Heart left ventricle (tissue), 16 donors: ENCODE data around the gene NOL9. TPM values are rescaled to one million over a fixed set of nuclear protein-coding genes. Genes with fewer than 3 reads are reported as not detected.
"Not testable (repeated sequence)": the region's sequence is repeated elsewhere in the genome, so short reads cannot be mapped to it uniquely, and the experiment has no call there.

Source experiments
- ATAC-seq, 4 donors: fragments of 200-7000 bp; cut with Tn5 transposase; one replicate each; pipeline ENCODE4 v1.9.1; 2020 to 2022; ENCODE audit warnings: moderate library complexity in 4 of 4, mild to moderate bottlenecking in 3 of 4, moderate number of reproducible peaks in 1 of 4
- DNase-seq, 5 donors: peaks; one replicate each; pipeline ENCODE4 v3.0.0-alpha.2; 2020
- H3K27ac ChIP-seq, 12 donors: fragments of 200-600 bp; sonication (generic) in 4 of 12; one replicate each; pipeline versions ENCODE4 v1.5.0 to v1.8.0; 2016 to 2022; ENCODE audit warnings: mild to moderate bottlenecking in 2 of 12
- H3K27me3 ChIP-seq, 9 donors: fragments of 200-600 bp; sonication (generic) in 2 of 9; one replicate each; pipeline versions ENCODE4 v1.5.1 to v1.8.0; 2016 to 2022; ENCODE audit warnings: mild to moderate bottlenecking in 3 of 9
- H3K36me3 ChIP-seq, 9 donors: fragments of 200-600 bp; sonication (generic) in 2 of 9; one replicate each; pipeline versions ENCODE4 v1.5.0 to v1.8.0; 2018 to 2022; ENCODE audit warnings: mild to moderate bottlenecking in 2 of 9
- H3K4me1 ChIP-seq, 12 donors: fragments of 200-600 bp; sonication (generic) in 4 of 12; one replicate each; pipeline versions ENCODE4 v1.5.0 to v1.8.0; 2016 to 2022; ENCODE audit warnings: mild to moderate bottlenecking in 3 of 12
- H3K4me3 ChIP-seq, 12 donors: fragments of 200-600 bp; sonication (generic) in 4 of 12; one replicate each; pipeline versions ENCODE4 v1.5.0 to v1.8.0; 2017 to 2022; ENCODE audit warnings: mild to moderate bottlenecking in 9 of 12, moderate library complexity in 4 of 12
- H3K9me3 ChIP-seq, 12 donors: fragments of 200-600 bp; sonication (generic) in 4 of 12; one replicate each; pipeline versions ENCODE4 v1.5.0 to v1.8.0; 2016 to 2022; ENCODE audit warnings: mild to moderate bottlenecking in 1 of 12
- CTCF ChIP-seq, 12 donors: fragments of 200-600 bp; sonication (generic) in 4 of 12; IDR thresholded peaks; one replicate each; pipeline versions ENCODE4 v1.5.0 to v1.8.0; 2018 to 2022; ENCODE audit warnings: antibody characterized with exemption in 12 of 12, mild to moderate bottlenecking in 5 of 12
- POLR2A ChIP-seq, 2 donors: fragments of 450-650 bp; IDR thresholded peaks; one replicate each; pipeline ENCODE4 v1.6.1; 2017; ENCODE audit warnings: antibody characterized with exemption in 2 of 2, mild to moderate bottlenecking in 2 of 2, moderate library complexity in 2 of 2
- WGBS, 4 donors: extraction: QIAGEN DNeasy Blood & Tissue Kit in 2 of 4; methylation state at CpG; one replicate each; pipeline versions ENCODE4 v1.1.5 to v1.1.7; 2013 to 2018; 5-methylcytosine and 5-hydroxymethylcytosine counted together
- intact Hi-C, 10 donors: fragments of 100-400 bp; cut with DNase I; formaldehyde crosslinking; loops; one replicate each; pipeline versions ENCODE4 v1.11.1 to v1.14.2; 2022
- polyA plus RNA-seq, 2 donors: library from polyadenylated mRNA; stranded (reverse); fragments of 200-250 nt; gene quantifications; one replicate each; pipeline ENCODE4 v1.2.3, GENCODE V29; 2013
- total RNA-seq, 9 donors: library from RNA; depleted of rRNA in 2 of 9; stranded (reverse); fragments of >200 nt in 2 of 9; fragmentation: NEBNext Ultra II Directional in 3 of 9; extraction: Animal tissue kit (Norgen Biotek cat#: 25700) in 3 of 9; gene quantifications; one replicate each; pipeline versions ENCODE4 v1.1.0 to v1.2.4, GENCODE V29; 2016 to 2023
- donor health status: ischemic (EF 13 %, LVEDD 7.1; RV severe dilation, severe dysfunction).
- donor health status: healthy with polysubstance abuse.
- donor health status: DM: no; HTN: yes; CAD: no.
- donor health status: DM: no; HTN: no; CAD: no.
- donor health status: ischemic (EF 25% LVEDD 6.9; RV normal size, moderate dysfunction).
- donor health status: ischemic (EF 25% LVEDD 5.7; RV mildly dilated, moderate dysfunction).
- donor health status: healthy.
- donor health status: DM: yes; HTN: yes; CAD: no.
- donor health status: ischemic (EF 35%, LVEDD 5.7; RV mildly dilated, moderate dysfunction).
- donor health status: nonischemic (EF 11% LVEDD 7.7; RV severe dilation, severe dysfunction).
- donor health status: DM: yes; HTN: yes; CAD: no.
- donor health status: PGD.
- donor health status: ischemic (EF 29% LVEDD 5.4; RV normal size, mild dysfunction).
- donor health status: nonischemic (EF 23%, LVEDD 6.1; RV moderate dilation, normal function).

NOL9 gene
- total and polyA plus RNA-seq, 11 donors = 5.7 to 20.6 (median 15.4) TPM

- Histone ChIP-seq H3K9me3 (no peaks in the 10 kb centered on the region), H3K4me1 (peaks cover 0 to 85% (median 54%) of the 10 kb centered on the region in 12 donors), H3K36me3 (no peaks in the 10 kb centered on the region), H3K4me3 (peak overlapping the region in 11 of 12 donors; percentile 42 to 81 (median 70)), H3K27ac (peak overlapping the region in 10 of 12 donors; percentile 49 to 87 (median 78)), H3K27me3 (peaks cover 0 to 16% (median 0%) of the 10 kb centered on the region in 9 donors)
- 28 to 47% (median 40%) methylated on average over 3 to 13 of the region's 13 CpGs for WGBS, 4 donors
- ATAC-seq (peak in 1 of 4 donors; percentile 4), DNase-seq (no peak)
- intact Hi-C loops = loop anchor here in 2 of 10 donors (5.0 to 10.0 kb wide), 2 partner anchors 56 to 128 kb away; partner anchors contain the start of genes NOL9 (in 1 of the 2) and THAP3 (in 1 of the 2)
- no peak for TF ChIP-seq POLR2A (IDR thresholded peaks at IDR 0.05)
- no peak for TF ChIP-seq CTCF (IDR thresholded peaks at IDR 0.05)
These were observed 58.0 kb downstream of the NOL9 start for GRCh38 chr1:6496365-6496721.

- TF ChIP-seq CTCF (IDR thresholded peaks at IDR 0.05) = no peak
- no peak for TF ChIP-seq POLR2A (IDR thresholded peaks at IDR 0.05)
- intact Hi-C loops = loop anchor here in 2 of 10 donors (5.0 to 10.0 kb wide), 2 partner anchors 57 to 129 kb away; partner anchors contain the start of genes NOL9 (in 1 of the 2) and THAP3 (in 1 of the 2)
- peak overlapping the region in 10 of 12 donors; percentile 49 to 87 (median 78) for H3K27ac ChIP-seq
These were observed 58.6 kb downstream of the NOL9 start for GRCh38 chr1:6495540-6496364.

GRCh38 chr1:6495041-6495441 lies 59.3 kb downstream of the NOL9 start:
- ATAC-seq (no peak), DNase-seq (peak in 1 of 5 donors; percentile 10)
- Histone ChIP-seq H3K27me3 (peaks cover 0 to 26% (median 0%) of the 10 kb centered on the region in 9 donors), H3K4me1 (peaks cover 0 to 89% (median 62%) of the 10 kb centered on the region in 12 donors), H3K36me3 (no peaks in the 10 kb centered on the region), H3K4me3 (no peak overlapping the region), H3K9me3 (no peaks in the 10 kb centered on the region), H3K27ac (peak overlapping the region in 9 of 12 donors; percentile 22 to 79 (median 44))
- WGBS, 4 donors = 40 to 69% (median 58%) methylated on average over 6 to 13 of the region's 13 CpGs
- TF ChIP-seq POLR2A (IDR thresholded peaks at IDR 0.05) = no peak
- TF ChIP-seq CTCF (IDR thresholded peaks at IDR 0.05) = no peak
- intact Hi-C loops = loop anchor here in 2 of 10 donors (5.0 to 10.0 kb wide), 2 partner anchors 57 to 130 kb away; partner anchors contain the start of genes NOL9 (in 1 of the 2) and THAP3 (in 1 of the 2)

More at GRCh38 chr1:6495540-6496364, 58.6 kb downstream of the NOL9 start:
- peaks cover 0 to 18% (median 0%) of the 10 kb centered on the region in 9 donors for H3K27me3 ChIP-seq
- peak in 1 of 5 donors; percentile 6 for DNase-seq
- H3K4me1 ChIP-seq = peaks cover 0 to 85% (median 57%) of the 10 kb centered on the region in 12 donors
- H3K4me3 ChIP-seq = peak overlapping the region in 8 of 12 donors; percentile 63 to 81 (median 70)
- WGBS, 4 donors = 81 to 87% (median 84%) methylated on average over 12 to 14 of the region's 14 CpGs
- no peaks in the 10 kb centered on the region for H3K9me3 ChIP-seq
- peak in 1 of 4 donors; percentile 4 for ATAC-seq
- H3K36me3 ChIP-seq = no peaks in the 10 kb centered on the region

- WGBS, 4 donors = 50 to 67% (median 63%) methylated on average over 4 of the region's 4 CpGs
- peak in 3 of 4 donors; percentile 34 to 60 (median 45) for ATAC-seq
- Histone ChIP-seq H3K36me3 (no peaks in the 10 kb centered on the region), H3K4me3 (no peak overlapping the region), H3K27me3 (peaks cover 0 to 27% (median 0%) of the 10 kb centered on the region in 9 donors), H3K4me1 (peaks cover 0 to 91% (median 64%) of the 10 kb centered on the region in 12 donors), H3K9me3 (no peaks in the 10 kb centered on the region), H3K27ac (peak overlapping the region in 9 of 12 donors; percentile 22 to 79 (median 44))
- DNase-seq = peak in 2 of 5 donors; percentile 55 to 77
- TF ChIP-seq POLR2A (IDR thresholded peaks at IDR 0.05) = no peak
- TF ChIP-seq CTCF (IDR thresholded peaks at IDR 0.05) = no peak
- intact Hi-C loops = loop anchor here in 2 of 10 donors (5.0 to 10.0 kb wide), 2 partner anchors 58 to 130 kb away; partner anchors contain the start of genes NOL9 (in 1 of the 2) and THAP3 (in 1 of the 2)
These were observed 59.7 kb downstream of the NOL9 start for GRCh38 chr1:6494627-6495026.

GRCh38 chr1:6493834-6494223 lies 60.5 kb downstream of the NOL9 start:
- intact Hi-C loops = loop anchor here in 1 of 10 donors (10.0 kb wide), 1 partner anchor 131 kb away; the partner anchor contains the start of gene THAP3
- H3K36me3 ChIP-seq, H3K9me3 ChIP-seq, ATAC-seq, H3K4me3 ChIP-seq, DNase-seq: not testable (repeated sequence)
- Histone ChIP-seq H3K4me1 (peaks cover 3 to 91% (median 63%) of the 10 kb centered on the region in 12 donors), H3K27me3 (peaks cover 0 to 27% (median 0%) of the 10 kb centered on the region in 9 donors), H3K27ac (peak overlapping the region in 4 of 12 donors; percentile 64 to 86 (median 72))
- 85 to 96% (median 86%) methylated on average over 4 of the region's 4 CpGs for WGBS, 4 donors
